Activated CD4-positive, alpha-beta T cell treated with anti-CD3 and anti-CD28 coated beads, Interleukin-2, amount 50 U/mL, for 16 hours (primary cell): ENCODE measurements around the gene LHFPL2.

Source experiments
- DNase-seq: peaks from one replicate; pipeline ENCODE4 v3.0.0-alpha.2; 2020

Gene LHFPL2

GRCh38 chr5:78514427-78515330 is 133.9 kb downstream of the LHFPL2 start:
- no peak for DNase-seq

GRCh38 chr5:78513441-78513840 is 135.1 kb downstream of the LHFPL2 start:
- no peak for DNase-seq

DNA sequence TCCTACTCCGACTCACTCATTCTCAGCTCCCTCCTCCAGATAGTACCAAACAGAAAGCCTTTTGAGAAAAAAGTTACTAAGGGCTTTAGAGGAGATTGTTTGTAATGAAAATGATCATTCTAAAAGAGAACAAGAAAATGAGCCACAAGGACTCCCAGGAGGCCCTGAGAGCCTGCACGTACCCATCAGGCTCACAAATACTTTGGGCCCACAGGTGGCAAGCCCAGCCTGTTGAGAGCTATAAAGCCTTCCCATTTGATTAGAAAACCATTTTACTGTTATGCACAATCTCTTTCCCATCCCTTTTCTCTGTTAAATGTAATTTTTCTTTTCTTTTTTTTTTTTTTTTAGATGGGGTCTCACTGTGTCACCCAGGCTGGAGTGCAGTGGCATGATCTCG is 136.1 kb downstream of the LHFPL2 start:
- DNase-seq, result no peak

DNA sequence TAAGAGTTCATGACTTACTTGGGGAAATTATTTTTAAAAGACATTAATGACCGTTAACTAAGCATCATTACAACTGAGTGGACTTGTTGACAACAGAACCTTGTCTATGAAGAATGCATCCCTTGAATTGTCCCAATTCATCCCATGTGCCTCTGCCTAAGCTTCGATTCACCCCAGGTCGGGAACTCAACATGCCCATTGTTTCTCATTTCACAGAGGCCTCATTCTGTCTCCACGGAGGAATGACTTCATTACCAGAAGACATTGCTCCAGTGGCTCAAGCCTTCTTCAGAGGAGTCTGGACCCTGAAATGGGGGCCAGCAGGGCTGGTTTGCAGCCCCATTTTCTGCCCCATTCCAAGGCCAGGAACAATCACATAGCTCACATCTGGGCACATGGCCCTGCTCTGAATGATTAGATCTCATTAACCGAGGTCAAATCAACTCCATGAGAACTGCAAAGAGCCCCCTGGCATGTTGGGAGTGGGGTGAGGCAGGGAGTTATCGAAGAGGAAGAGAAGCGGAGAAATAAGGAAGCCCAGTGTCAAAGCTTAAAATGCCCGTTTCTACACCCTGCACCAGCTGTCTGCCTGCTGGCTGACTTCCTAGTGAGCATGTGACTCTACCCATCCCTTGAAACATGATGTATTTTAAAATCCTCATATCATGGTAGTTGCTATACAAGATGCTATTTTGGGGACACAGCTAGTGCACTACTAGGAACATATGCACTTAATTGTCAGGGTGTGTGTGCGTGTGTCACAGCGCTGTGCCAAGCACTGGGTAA is 137.3 kb downstream of the LHFPL2 start:
- DNase-seq, result no peak

DNA sequence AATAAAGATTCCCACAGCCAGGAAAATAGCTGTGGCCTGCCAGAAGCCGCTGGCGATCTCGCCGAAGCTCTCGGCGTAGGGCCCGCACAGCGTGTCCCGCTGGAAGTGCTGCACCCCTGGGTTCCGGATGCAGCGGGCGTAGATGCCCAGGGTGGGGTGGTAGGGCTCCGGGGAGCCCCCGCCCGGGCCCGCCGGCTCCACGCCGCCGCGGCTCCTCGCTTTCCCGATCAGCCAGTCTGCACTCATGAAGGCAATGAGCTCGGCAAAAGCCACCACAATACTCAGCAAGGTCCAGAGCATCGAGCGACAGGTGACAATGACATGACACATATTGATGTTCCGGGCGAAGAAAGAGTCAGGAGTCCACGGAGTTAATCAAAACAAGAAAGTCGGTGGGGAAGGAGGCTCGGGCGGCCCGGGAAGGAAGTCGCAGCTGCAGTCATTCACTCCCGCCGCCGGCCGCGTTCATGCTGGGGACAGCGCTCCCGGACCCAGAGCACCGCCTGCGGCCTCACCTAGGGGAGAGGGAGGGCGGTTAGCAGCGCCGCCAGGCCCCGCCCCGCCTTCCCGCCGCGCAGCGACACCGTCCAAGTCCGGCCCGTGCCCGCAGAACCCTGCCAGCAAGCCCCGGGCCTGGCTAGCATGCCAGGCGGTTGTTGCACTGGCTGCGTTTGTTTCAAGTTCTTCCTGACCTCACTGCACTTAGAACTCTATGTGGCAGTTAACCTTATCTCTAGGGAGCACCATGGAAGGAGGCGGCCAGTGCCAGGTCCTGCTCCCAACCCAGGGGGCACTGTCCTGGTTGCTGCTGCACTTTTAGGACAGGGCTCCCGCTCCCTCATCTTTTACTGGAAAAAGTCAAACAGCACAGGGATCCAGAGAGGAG is 138.4 kb downstream of the LHFPL2 start:
- DNase-seq, result peak; percentile 51

DNA sequence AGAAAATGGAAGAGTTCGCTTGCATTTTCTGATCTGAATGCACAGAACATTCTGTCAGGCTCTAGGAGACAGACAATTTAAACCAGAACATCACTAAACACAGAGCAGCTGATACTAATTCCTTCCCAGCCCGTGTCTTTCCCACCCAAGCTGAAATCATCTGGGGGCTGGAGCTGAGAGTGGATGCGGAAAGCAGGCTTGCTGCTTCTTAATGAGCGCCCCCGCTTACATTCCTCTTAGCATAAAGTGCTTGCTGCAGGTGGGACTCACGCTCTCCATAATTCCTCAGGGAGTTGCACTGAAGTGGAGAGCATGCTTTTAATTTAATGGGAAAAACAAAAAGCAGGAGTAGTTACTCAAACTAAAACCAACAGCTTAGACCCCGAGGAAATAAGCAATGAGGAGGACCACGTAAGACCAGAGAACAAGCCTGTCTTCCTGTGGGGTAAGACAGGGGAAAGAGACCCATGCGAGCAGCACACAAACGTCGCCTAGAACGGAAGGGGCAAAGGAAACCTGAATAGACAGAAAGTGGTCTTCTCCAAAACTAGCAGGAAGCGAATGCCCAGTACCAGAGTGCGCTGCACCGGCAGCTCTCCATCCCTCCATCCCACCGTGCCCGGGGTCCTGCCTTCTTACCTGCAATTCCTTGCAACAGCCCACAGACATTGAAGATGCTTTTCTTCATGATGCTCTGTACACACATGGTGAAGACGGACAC is 139.3 kb downstream of the LHFPL2 start:
- no peak for DNase-seq

- DNase-seq, result no peak
These were observed 140.3 kb downstream of the LHFPL2 start for GRCh38 chr5:78508186-78508765.

DNA sequence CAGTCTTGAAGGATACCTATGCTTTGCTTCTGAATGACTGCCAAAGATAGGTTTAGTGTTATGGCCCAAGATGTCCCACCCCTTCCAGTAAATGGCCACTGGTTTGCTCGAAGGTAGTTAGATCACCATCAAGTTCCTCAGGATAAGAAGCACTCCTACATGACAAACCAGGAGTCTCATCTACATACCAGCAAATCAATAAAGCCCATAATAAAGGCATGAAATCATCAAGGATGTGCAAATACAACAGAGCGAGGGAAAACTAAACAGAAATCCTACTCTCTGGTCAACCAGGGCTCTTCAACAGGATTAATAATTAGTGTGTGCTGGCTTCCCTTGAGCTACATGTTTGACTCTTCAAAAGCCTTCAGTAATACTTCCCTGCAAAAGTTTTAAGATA is 141.0 kb downstream of the LHFPL2 start:
- no peak for DNase-seq

DNA sequence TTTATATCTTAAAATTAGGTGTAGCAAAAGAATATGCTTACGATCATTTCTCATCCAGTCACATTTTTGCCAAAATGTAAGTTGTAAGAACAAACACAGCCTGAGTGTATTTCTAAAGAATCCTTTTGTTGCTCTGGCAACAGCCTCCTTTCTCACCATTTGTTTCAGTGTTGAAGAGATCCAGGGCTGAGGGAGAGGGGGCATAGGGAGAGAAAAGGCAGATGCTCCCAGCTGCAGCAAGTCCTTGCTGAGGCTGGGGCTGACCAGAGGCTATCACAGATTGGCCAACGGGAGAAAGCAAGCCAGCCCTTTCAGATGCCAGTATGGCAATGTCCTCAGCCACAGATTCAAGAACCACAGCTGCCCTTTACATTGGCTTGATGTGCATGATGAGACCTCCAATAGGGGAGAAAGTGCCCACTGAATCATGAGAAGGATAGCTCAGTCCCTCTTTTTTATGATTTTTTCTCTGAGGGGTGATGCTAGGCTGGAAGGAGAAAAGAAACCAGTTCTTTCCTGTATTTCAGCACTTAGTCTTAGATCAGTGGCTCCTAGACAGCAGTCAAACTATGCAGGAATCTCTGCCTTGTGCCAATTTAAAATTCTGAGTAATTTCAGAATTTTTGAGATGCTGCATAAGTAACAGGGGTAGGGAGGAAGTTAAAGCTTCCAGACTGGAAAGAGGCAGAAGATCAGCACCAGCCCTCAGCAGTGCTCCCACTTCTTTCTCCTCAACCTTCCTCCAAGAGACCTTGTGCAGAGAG is 142.1 kb downstream of the LHFPL2 start:
- no peak for DNase-seq

GRCh38 chr5:78505860-78506259 is 142.7 kb downstream of the LHFPL2 start:
- no peak for DNase-seq

DNA sequence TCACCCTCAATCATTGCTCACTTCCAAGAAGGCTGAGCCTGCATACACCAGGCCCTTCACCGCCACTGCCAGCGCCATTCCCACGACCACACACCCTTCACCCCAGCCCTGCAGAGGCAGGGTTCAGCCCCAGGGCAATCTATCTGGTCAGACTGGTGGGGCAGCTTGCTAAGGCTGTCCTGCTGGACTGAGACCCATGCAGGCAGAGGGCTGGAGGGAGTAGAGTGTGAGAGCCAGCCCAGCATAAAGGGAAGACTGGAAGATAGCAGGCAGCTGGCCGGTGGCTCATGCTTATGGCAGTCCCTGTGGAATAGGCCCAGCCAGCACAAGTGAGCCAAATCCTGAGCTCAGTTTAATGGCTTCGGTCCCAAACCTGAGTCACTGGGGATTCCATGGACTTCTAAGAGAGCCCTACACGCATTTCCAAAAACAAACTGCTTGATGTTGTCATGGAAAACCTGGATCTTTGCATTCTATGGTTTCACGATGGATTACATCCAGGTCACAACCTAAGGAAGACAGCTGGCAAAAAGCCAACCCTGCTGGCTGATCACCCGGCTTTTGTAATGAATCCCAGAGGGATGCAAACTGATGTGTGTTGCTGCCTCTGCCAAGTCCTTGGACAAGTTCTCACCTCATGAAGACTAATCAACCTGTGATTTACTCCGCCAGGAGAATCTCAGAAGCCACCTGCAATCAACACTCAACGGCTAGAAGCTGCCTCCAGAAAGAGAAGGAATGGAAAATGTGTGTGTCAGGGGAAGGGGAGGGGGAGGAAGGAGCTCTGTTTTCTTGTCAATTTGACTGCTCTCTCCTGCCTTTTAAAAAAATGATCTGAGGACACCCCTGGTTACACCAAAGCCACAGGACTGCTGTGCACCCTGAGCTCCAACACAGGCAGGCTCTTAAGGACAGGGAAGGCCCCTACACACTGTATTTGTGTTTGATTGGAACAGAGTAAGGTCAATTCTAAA is 143.6 kb downstream of the LHFPL2 start:
- no peak for DNase-seq

DNA sequence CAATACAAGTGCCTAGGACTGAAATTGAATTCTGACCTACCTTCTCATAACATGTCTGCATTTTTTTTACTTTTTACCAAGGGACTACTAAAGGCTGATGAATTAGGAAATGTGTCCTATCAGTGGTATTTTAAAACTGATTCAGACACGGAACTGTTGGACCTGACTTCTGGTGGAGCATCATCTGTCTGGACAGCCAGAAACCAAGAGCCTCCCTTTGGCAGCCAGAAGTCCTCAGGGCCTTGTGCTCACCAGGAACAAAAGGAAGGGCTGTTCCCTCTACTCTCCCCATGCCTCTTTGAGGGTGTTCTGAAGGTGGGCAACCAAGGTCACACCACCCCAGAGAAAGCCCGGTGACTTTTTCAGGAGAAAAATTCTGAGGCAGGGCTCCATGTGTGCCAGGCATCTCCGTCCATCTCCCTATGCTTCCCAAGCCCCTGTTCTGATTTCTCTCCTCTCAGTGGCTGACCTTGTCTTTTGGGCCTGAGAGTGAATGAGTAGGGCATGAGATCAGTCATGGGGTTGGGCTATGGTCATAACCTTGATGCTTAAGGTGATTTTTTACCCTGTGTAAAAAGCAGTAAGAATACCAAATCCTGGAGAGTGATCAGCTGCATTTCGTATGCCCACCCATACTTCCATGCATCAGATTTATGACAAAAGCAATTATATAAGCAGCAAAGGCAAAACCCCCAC is 144.5 kb downstream of the LHFPL2 start:
- no peak for DNase-seq

DNA sequence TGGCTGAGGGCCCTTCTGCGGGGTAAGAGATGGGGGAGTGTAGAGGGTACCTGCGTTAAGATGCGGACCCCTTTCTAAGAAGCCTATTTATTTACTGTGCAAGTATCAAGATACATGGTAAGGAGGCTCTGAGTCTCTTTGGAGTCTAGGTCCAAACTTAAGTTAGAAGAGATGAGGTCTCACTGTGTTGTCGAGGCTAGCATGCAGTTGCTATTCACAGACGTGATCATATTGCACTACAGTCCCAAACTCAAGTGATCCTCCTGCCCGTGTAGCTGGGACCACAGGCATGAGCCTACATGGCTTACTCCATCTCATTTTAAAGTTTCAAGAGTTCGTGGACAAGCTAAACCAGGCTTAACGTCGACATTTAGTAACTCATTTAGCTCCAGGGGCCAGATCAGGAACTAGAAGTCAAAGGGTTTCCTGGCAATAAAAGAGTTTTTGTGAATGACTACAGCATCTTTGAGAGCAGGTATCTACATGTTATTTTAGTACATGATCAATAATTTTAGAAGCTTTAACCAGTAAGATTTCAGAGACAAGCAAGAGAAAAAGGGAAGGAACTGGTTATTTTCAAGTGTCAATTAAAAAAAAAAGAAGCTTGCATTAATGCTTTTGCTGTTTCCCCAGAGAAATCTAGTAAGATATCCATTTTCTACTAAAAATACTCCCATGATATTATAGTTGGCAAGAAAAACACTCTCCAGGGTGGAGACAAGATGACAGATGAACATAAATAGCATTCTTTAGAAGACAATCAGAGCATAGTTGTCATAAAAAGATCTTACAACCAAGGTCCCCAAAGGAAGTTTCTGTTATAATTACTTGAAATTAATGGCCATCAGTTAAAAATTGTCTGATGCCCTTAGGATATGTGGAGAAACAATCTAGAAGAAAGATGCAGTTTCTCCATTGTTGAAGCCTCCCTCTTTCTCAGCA is 146.9 kb downstream of the LHFPL2 start:
- no peak for DNase-seq

DNA sequence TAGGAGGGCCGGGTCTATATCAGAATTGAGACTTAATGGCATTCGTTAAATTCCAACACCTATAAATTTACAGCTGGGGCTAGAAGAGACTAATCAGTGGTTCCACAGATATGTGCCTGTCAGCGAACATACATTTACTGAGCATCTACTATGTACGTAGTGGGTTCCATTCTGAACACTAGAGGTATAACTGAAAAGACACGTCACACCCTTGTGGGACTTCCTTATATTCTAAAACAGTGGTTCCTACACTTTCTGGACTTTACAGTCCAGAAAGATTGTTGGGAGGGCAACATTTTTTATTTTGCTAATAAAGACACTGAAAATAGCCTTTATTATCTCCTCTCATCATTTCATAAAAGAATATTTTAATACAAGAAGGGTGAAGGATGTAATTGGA is 147.7 kb downstream of the LHFPL2 start:
- no peak for DNase-seq

DNA sequence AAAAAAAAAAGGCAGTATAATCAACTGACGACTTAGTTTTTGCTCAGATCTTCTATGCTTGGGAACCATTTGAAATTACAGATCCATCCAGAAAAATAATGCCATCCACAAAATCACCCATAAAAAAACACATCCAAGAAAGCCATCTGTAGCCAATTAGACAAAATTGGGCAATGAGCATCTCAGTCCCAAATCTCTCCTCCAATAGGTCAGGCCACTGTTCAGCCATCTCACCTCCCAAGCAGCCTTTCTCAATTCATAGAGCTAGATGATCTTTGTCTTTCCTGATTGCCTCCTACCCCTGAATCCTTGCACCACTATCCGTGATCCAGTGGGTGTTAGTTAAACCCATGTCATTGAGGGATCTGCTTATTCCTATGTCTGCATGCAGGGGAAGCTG is 148.5 kb downstream of the LHFPL2 start:
- DNase-seq, result no peak

- no peak for DNase-seq
These were observed 149.1 kb downstream of the LHFPL2 start for GRCh38 chr5:78499485-78499884.

DNA sequence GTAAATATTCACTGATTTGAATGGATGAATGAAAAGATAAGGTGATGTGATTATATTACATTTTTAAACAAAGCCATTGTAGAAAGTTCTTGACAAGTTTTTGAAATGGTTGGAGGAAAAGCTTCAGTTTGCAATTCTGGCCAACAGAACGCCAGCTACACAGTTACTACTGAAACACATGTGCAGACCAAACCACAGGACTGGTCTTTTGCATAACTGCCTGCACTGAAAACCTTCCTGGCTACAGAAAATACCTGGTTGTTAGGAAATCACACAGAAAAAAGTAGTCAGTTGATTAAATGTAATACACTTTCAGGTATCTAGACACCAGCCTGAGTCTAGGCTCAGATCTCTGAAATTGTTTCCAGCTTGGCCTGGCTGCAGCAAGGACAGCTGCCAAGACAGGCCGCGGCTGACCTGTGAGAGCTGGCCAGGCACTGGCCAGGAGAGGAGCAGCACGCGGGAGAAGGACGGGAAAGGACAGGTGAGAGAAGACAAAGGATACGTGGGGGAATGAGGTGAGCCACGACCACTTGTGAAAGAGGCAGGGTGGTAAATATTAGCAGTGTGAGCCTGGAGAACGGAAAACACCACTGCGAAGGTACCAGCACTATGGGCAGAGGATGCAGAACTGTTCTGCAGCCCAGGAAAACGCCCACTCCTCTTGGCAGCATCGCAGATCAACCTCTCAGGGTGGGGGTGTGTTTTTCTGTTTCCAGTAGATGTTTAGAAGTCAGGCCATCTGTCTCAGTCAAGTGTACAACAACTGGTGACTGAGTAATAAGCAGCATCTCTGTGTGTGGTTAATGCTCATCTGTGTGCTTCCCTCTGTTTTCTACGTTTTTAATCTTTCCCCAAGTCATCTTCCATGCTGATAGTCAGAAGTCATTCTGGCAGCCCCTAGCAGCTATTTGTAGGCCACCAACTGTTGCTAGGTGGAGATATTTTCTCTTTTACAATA is 150.7 kb downstream of the LHFPL2 start:
- no peak for DNase-seq
